Occipital lobe (tissue), 2 donors: Measurements from ENCODE around the gene KCNJ12. TPM values are rescaled to one million over a fixed set of nuclear protein-coding genes. Genes with fewer than 3 reads are reported as not detected.
A peak's percentile ranks its signal among the peaks of the same experiment; 100 is the strongest.
"Not testable (repeated sequence)": the region's sequence is repeated elsewhere in the genome, so short reads cannot be mapped to it uniquely, and the experiment has no call there.

Experiments
- DNase-seq: peaks from one replicate; lab custom pipeline; 2025; lab: John Stamatoyannopoulos, UW
- total RNA-seq: library from RNA; depleted of rRNA; stranded (reverse); fragments of >200 nt; gene quantifications from one replicate; pipeline ENCODE4 v1.2.3, GENCODE V29; 2014

KCNJ12 gene
- total RNA-seq, 1 donor from 2014 or later = 3.4 TPM

DNA sequence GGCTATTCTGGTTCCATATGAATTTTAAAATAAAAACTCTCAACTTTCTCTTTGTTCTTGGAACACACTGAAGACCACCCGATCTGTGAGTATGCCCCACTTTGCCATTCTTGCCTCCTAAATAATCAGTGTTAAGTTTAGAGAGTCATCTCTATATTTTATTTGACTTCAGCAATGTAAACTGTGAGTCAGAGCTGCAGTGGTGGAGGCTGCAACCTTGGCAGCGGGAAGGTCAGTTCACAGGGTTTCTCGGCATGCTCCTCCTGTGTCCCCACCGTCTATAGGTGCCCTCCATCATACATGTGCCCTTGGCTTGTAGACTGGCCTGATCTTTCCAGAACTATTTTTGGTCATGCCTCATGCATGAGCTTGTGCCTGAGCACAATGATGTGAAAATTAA, 71.4 kb downstream of the KCNJ12 start:
- DNase-seq = not testable (repeated sequence)

GRCh38 chr17:21449891-21450290, 73.7 kb downstream of the KCNJ12 start:
- not testable (repeated sequence) for DNase-seq

DNA sequence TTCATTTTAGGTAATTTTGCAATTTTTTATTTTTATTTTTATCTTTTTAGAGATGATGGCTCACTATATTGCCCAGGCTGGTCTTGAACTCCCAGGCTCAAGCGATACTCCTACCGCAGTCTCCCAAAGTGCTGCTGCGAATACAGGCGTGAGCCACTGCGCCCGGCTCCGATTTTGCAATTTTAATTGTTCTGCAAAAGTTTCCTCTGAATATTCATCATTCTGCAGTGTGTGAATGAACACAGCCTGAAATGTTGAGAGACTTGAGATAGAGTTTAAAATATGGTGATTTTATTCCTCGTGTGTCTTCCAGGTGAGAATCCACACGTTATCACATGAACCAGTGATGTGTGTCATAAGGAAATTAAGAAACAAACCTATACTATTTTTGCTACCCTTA, 75.8 kb downstream of the KCNJ12 start:
- DNase-seq = no peak

DNA sequence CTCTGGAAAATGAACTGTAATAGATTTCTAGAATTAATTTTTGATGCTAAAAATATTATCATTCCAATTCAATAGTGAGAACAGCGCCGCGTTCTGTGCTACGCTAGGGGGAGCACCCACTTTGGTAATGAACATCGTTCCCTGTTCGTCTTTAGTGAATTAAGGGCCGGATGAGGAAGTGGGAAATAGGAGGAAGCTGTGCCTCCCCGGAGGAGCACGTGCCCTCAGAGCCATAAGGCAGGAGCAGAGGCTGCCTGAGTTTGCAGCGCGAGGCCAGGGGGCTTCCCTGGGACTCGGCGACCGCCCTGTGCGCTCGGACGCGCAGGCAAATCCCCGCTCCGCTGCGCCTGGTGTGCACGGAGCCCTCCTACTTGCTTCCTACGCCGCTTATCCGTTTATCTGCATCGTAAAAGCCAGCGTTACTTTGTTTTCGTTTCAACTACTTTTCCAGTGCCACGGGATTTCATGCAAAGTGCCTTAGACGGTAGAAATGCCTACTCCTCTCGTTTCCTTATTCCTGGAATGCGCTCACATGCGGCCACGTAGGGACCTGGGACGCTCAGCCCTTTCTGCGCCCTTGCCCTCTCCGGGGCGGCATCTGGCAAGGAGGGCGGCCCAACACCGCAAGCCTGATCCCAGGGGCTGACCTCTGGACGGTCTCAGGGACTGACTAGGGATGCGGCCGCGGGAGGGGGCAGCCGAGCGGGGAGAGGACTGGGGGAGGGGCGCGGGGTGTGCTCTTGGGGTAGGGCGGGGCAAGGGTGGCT, 76.4 kb downstream of the KCNJ12 start:
- peak; percentile 35 for DNase-seq

DNA sequence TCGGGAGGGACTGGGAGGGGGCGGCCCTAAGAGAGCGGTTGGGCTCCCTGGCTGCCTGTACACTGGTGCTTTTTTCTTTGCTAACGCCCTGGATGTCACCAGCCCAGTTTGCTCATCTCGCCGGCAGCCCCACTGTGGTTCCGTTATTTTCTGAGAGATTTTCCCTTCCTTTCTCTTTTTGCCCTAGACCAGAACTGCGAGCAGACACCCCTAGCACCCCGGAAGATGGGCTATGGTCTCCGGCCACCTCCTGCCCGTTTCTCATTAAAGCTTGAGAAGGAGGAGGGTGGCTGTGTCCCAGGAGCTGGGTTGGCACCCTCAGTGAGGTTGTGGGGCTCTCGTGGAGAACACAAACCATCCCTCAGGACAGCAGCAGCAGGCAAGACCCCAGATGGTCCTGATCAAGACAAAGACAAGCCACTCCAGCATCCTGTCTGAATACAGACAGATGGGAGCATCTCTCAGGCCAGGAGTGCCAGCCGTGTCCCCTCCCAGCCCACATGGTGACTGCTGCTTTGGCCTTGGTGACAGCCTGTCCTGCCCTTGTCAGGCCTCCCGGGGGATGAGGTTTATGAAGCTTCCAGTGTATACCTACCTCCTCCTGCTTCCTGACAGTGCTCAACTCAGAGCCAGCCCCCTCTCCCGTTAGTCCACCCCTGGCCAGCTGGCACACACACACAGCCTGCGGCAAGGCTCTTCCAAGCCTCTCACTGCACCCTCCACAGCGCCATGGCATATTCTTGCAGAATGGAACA, 77.2 kb downstream of the KCNJ12 start:
- no peak for DNase-seq

GRCh38 chr17:21454006-21454405, 77.8 kb downstream of the KCNJ12 start:
- not testable (repeated sequence) for DNase-seq

DNA sequence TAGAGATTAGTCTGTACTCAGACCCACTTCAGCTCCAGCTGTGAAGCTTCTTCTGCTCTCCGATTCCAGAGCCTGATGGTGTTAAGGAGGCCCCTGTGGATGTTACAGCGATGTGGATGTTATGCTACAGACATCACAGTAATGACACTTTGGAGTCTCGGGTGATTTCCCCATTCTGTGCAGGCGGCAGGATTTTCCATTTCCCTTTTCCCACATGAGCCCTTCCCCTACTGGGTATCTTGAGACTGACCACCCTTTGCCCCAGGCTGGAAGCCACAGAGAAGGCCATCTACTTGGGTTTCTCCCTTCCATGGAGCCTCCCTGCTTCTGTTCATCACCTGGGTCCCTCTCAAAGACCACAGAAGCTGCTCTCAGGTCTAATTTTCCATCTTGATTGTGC, 78.3 kb downstream of the KCNJ12 start:
- DNase-seq = no peak

- DNase-seq = no peak
These were observed 79.6 kb downstream of the KCNJ12 start for GRCh38 chr17:21455761-21456160.

DNA sequence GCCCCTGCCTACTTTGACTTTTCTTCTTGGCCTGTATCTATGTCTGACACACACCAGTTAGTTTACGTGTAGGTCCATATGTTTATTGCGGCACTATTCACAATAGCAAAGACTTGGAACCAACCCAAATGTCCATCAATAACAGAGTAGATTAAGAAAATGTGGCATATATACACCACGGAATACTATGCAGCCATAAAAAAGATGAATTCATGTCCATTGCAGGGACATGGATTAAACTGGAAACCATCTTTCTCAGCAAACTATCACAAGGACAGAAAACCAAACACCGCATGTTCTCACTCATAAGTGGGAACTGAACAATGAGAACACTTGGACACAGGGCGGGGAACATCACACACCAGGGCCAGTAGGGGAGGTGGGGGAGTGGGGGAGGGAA, 80.3 kb downstream of the KCNJ12 start:
- DNase-seq = not testable (repeated sequence)

- peak; percentile 75 for DNase-seq
These were observed 81.2 kb downstream of the KCNJ12 start for GRCh38 chr17:21457051-21458026.

DNA sequence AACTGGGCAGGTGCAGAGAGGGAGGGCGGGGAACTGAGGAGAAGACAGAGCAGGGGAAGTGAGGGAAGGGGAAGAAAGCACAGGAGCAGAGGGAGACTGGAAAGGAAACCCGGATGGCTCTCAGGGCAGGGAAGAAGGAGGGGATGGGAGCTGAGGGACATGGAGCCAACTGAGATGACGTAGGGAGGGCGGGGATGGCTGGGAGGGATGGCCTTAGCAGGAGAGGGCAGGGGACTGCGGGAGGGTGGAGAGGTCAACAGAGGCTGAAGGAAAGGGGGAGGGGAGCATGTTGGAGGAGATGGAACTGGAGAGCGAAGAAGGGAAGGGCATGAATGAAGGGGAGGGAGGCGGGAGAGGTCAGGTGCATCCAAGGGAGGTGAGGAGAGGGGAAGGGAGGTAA, 81.9 kb downstream of the KCNJ12 start:
- DNase-seq = no peak

GRCh38 chr17:21459536-21459935, 83.4 kb downstream of the KCNJ12 start:
- DNase-seq = no peak

GRCh38 chr17:21460358-21460757, 84.2 kb downstream of the KCNJ12 start:
- no peak for DNase-seq

GRCh38 chr17:21462237-21462636, 86.1 kb downstream of the KCNJ12 start:
- no peak for DNase-seq

- DNase-seq = no peak
These were observed 87.1 kb downstream of the KCNJ12 start for GRCh38 chr17:21463204-21463661.

DNA sequence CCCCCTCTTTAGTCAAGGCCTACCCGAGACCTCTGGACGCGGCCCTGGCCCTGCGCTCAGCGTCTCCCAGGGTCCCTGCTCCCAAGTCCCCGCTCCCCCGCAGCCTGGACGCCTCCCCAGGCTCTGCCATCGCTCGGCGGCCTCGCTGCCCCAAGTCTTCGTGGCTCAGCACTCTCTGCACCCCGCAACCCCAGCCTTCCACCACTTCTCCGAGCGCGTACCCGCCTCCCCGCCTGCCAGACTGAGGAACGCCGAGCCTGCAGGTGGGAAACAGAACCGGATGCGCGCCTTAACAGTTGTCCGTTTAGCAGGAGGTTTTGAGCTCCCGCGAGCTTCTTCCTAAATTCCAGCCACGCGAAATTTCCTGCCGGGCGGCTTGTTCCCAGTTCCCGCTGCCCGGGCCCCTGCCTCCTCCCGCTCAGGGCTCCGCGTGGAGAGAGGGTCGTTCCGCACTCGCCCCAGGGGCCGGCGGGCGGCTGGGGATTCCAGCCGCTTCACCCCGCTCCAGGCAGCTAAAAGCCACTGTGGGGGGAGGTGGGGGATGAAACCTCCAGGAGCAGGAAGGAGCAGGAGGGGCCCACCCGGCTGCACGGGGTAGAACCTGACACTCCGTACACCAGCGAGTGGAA, 87.7 kb downstream of the KCNJ12 start:
- no peak for DNase-seq

GRCh38 chr17:21464611-21465021, 88.5 kb downstream of the KCNJ12 start:
- no peak for DNase-seq

DNA sequence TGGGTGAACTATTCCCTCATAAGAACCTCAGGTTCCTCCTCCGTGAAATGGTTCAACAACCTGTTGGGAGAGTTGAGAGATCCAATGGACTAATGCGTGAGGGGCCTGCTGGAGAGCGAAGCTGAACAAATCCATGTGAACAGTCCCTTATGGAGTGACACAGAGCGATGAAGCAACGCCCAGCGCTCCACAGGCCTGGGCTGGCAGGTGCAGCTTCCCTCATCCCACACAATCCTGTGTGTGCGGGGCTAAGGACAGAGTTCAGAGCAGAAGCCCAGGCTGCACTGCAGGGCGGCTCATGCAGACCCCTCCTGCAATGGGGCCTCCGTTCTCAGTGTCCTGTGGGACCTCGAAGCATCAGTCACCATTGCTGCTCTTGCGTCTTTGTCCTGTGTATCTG, 90.4 kb downstream of the KCNJ12 start:
- DNase-seq = no peak

GRCh38 chr17:21467196-21467595, 91.0 kb downstream of the KCNJ12 start:
- DNase-seq = no peak

DNA sequence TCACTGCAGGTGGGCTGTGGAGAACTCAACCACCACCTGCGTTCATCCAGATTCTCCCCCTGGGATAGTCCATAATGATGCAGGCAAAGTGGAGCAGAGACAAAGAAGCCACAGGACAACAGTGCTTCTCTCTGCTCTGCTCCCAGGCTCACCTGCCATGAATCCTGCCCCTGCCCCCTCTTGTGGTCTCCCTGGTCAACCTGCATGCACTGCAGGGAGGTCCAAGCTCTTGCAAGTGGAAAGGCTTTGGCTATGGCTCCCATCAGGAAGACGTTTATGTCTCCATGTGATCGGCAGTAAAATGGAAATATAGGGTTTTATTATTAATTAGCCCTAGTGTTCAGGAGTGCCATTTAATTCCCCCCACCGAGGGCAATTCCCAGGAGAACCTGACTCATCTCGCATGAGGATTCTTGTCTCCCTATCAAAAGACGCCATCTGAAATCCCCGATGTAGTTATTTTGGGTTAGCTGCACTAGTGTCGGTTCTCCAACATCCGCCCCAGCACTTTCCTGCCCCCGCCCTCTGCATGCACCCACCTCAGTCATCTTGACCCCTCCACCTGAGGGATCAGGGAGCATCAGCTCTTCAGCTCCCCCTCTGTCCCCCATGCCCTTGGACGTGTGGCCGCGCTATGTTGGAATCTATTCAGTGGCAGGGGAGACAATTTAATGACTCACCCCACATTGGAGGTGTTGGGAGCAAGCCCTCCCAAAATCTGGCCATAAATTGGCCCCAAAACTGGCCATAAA, 91.8 kb downstream of the KCNJ12 start:
- DNase-seq = no peak
